HepG2 (cell line): ENCODE data around the gene DENND11. TPM values are rescaled to one million over a fixed set of nuclear protein-coding genes. Genes with fewer than 3 reads are reported as not detected.

Experiments used
- AGO1 ChIP-seq: fragments of 200-400 bp; formaldehyde crosslinking; IDR thresholded peaks from 2 replicates; pipeline ENCODE4 v1.6.1; 2017; ENCODE audit warnings: mild to moderate bottlenecking, low read depth, low read length, moderate library complexity; ENCODE audit not compliant: poor library complexity, severe bottlenecking
- CHCHD3 ChIP-seq: sonication (generic); formaldehyde crosslinking; IDR thresholded peaks from 2 replicates; pipeline ENCODE4 v1.8.0; 2022; ENCODE audit warnings: mild to moderate bottlenecking, missing genetic modification reagents, moderate library complexity
- MEIS1 ChIP-seq: sonication (generic); formaldehyde crosslinking; IDR thresholded peaks from 2 replicates; pipeline ENCODE4 v1.9.0; 2021; ENCODE audit warnings: mild to moderate bottlenecking, missing genetic modification reagents, moderate library complexity, borderline replicate concordance
- STAT5B ChIP-seq: sonication (generic); formaldehyde crosslinking; IDR thresholded peaks from 2 replicates; pipeline ENCODE4 v1.4.0; 2020; ENCODE audit warnings: missing genetic modification reagents
- TSC22D2 ChIP-seq: sonication (generic); formaldehyde crosslinking; IDR thresholded peaks from 2 replicates; pipeline ENCODE4 v1.5.1; 2020; ENCODE audit warnings: missing genetic modification reagents, mild to moderate bottlenecking, borderline replicate concordance
- USF2 ChIP-seq, 2 experiments: sonication (generic) in 1 of 2; formaldehyde crosslinking in 1 of 2; IDR thresholded peaks; 2 replicates each; pipeline versions ENCODE4 v1.5.1 to v1.6.1; 2011 to 2020; ENCODE audit warnings: borderline replicate concordance in 1 of 2, low read depth in 1 of 2, low read length in 1 of 2, mild to moderate bottlenecking in 1 of 2, missing genetic modification reagents in 1 of 2, moderate library complexity in 1 of 2
- ZNF142 ChIP-seq: sonication (generic); formaldehyde crosslinking; IDR thresholded peaks from 2 replicates; pipeline ENCODE4 v1.4.0; 2020; ENCODE audit warnings: missing genetic modification reagents
- ZNF207 ChIP-seq: fragments of 450-650 bp; IDR thresholded peaks from 2 replicates; pipeline ENCODE4 v1.6.1; 2016; ENCODE audit warnings: antibody characterized with exemption, borderline replicate concordance
- ZNF501 ChIP-seq: sonication (generic); formaldehyde crosslinking; IDR thresholded peaks from 2 replicates; pipeline ENCODE4 v1.5.1; 2020; ENCODE audit warnings: mild to moderate bottlenecking, moderate library complexity, missing genetic modification reagents
- ZNF7 ChIP-seq: IDR thresholded peaks from 2 replicates; pipeline ENCODE4 v1.6.1; 2016; ENCODE audit warnings: missing biosample characterization, missing genetic modification reagents
- ZNF746 ChIP-seq: sonication (generic); formaldehyde crosslinking; IDR thresholded peaks from 2 replicates; pipeline ENCODE4 v1.8.0; 2022; ENCODE audit warnings: mild to moderate bottlenecking, missing genetic modification reagents
- ZNF792 ChIP-seq: IDR thresholded peaks from 2 replicates; pipeline ENCODE4 v1.6.1; 2016
- ZSCAN29 ChIP-seq: sonication (generic); formaldehyde crosslinking; conservative IDR thresholded peaks from 2 replicates; pipeline ENCODE4 v1.4.0; 2020; ENCODE audit warnings: mild to moderate bottlenecking, missing genetic modification reagents
- polyA plus RNA-seq, 8 experiments: library from polyadenylated mRNA; depleted of rRNA in 3 of 8; stranded (reverse) in 7 of 8; unstranded in 1 of 8; fragments of >200 nt; fragmentation: Illumina TruSeq in 4 of 8; extraction: Trizol in 4 of 8; gene quantifications; 2 replicates each; pipeline versions ENCODE4 v1.2.1 to v1.2.3, GENCODE V29; 2011 to 2016; ENCODE audit warnings: low read depth in 4 of 8, missing spikeins in 1 of 8, mixed read lengths in 1 of 8; ENCODE audit not compliant: insufficient read depth in 1 of 8
- total RNA-seq, 5 experiments: library from RNA; depleted of rRNA; stranded (reverse); fragments of >200 nt; fragmentation: Illumina TruSeq; extraction: Trizol; gene quantifications; 2 replicates each; pipeline ENCODE4 v1.2.3, GENCODE V29; 2016; ENCODE audit warnings: low read depth in 1 of 5
- TF ChIP-seq, protein P1 (sequence below): sonication (generic); formaldehyde crosslinking; IDR thresholded peaks from 2 replicates; pipeline ENCODE4 v1.4.0; 2020; ENCODE audit warnings: missing genetic modification reagents
- TF ChIP-seq, protein P2 (sequence below): sonication (generic); formaldehyde crosslinking; IDR thresholded peaks from 2 replicates; pipeline ENCODE4 v1.8.0; 2022; ENCODE audit warnings: missing genetic modification reagents, mild to moderate bottlenecking, inconsistent platforms, borderline replicate concordance

The DENND11 gene
- total and polyA plus RNA-seq, 2 of the 13 experiments (the other 11 are each of a cell fraction or from before 2014, with no cell fraction given) = 7.1 to 10.5 TPM

GRCh38 chr7:141737836-141738591, 36.0 kb upstream of the DENND11 start, which contains the start of gene SSBP1 (continued):
- TF ChIP-seq, protein P1, sequence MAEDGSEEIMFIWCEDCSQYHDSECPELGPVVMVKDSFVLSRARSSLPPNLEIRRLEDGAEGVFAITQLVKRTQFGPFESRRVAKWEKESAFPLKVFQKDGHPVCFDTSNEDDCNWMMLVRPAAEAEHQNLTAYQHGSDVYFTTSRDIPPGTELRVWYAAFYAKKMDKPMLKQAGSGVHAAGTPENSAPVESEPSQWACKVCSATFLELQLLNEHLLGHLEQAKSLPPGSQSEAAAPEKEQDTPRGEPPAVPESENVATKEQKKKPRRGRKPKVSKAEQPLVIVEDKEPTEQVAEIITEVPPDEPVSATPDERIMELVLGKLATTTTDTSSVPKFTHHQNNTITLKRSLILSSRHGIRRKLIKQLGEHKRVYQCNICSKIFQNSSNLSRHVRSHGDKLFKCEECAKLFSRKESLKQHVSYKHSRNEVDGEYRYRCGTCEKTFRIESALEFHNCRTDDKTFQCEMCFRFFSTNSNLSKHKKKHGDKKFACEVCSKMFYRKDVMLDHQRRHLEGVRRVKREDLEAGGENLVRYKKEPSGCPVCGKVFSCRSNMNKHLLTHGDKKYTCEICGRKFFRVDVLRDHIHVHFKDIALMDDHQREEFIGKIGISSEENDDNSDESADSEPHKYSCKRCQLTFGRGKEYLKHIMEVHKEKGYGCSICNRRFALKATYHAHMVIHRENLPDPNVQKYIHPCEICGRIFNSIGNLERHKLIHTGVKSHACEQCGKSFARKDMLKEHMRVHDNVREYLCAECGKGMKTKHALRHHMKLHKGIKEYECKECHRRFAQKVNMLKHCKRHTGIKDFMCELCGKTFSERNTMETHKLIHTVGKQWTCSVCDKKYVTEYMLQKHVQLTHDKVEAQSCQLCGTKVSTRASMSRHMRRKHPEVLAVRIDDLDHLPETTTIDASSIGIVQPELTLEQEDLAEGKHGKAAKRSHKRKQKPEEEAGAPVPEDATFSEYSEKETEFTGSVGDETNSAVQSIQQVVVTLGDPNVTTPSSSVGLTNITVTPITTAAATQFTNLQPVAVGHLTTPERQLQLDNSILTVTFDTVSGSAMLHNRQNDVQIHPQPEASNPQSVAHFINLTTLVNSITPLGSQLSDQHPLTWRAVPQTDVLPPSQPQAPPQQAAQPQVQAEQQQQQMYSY (CRISPR knock-in tag) = no peak
- TF ChIP-seq ZNF207 (no peak), MEIS1 (CRISPR knock-in tag) (peak; percentile 78), CHCHD3 (no peak), STAT5B (CRISPR knock-in tag) (no peak), ZNF792 (peak; percentile 86; the same call in 1 of the 2 replicates), USF2 (IDR thresholded peaks at IDR 0.05; ENCODE audit: low read depth, low read length) (no peak), USF2 (CRISPR knock-in tag; IDR thresholded peaks at IDR 0.05; ENCODE audit: borderline replicate concordance) (no peak), TSC22D2 (CRISPR knock-in tag) (peak; percentile 93), ZSCAN29 (CRISPR knock-in tag) (peak; percentile 89; the same call in 1 of the 2 replicates), ZNF7 (CRISPR knock-in tag) (no peak), ZNF142 (CRISPR knock-in tag) (peak; percentile 37; the same call in 1 of the 2 replicates), ZNF746 (CRISPR knock-in tag) (peak; percentile 22; the same call in 1 of the 2 replicates), ZNF501 (CRISPR knock-in tag) (peak; percentile 98), AGO1 (no peak)
- TF ChIP-seq, protein P2, sequence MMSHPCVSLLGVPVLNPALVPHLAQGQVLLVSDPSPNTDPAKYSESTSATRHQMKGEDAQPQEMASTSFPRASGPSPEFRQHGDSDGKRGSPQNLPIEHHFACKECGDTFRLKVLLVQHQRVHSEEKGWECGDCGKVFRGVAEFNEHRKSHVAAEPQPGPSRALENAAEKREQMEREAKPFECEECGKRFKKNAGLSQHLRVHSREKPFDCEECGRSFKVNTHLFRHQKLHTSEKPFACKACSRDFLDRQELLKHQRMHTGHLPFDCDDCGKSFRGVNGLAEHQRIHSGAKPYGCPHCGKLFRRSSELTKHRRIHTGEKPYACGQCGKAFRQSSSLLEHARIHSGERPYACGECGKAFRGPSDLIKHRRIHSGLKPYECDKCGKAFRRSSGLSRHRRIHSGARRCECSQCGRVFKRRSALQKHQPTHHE (CRISPR knock-in tag) = peak; percentile 65; the same call in 1 of the 2 replicates
